CD14-positive monocyte (primary cell): ENCODE measurements around the gene SLC6A18. TPM values are rescaled to one million over a fixed set of nuclear protein-coding genes. Genes with fewer than 3 reads are reported as not detected.

Source experiments
- DNase-seq, 3 donors: peaks; one replicate each; pipeline ENCODE4 v3.0.0-alpha.2; 2011 to 2022
- H2AFZ ChIP-seq: 2 replicates; pipeline ENCODE4 v1.6.0; 2012; ENCODE audit warnings: mild to moderate bottlenecking, low read depth, low read length, inconsistent platforms; ENCODE audit not compliant: insufficient read depth, poor library complexity, severe bottlenecking
- H3K27ac ChIP-seq, 2 donors: 1 replicate in 1 of 2; 2 replicates in 1 of 2; pipeline ENCODE4 v1.5.1; 2012 to 2013; ENCODE audit warnings: low read length in 2 of 2, control low read depth in 1 of 2, inconsistent platforms in 1 of 2, low read depth in 1 of 2, mild to moderate bottlenecking in 1 of 2
- H3K27me3 ChIP-seq, 2 donors: one replicate each; pipeline versions ENCODE4 v1.6.0 to v1.6.1; 2011 to 2013; ENCODE audit warnings: low read length in 2 of 2; ENCODE audit not compliant: control insufficient read depth in 2 of 2, insufficient read depth in 2 of 2
- H3K36me3 ChIP-seq, 2 donors: replicated peaks in 1 of 2; 1 replicate in 1 of 2; 2 replicates in 1 of 2; pipeline versions ENCODE4 v1.5.1 to v1.6.1; 2012 to 2013; ENCODE audit warnings: low read length in 2 of 2, control low read depth in 1 of 2, inconsistent platforms in 1 of 2, mild to moderate bottlenecking in 1 of 2; ENCODE audit not compliant: insufficient read depth in 2 of 2, control insufficient read depth in 1 of 2
- H3K4me1 ChIP-seq, 2 donors: 1 replicate in 1 of 2; 2 replicates in 1 of 2; pipeline versions ENCODE4 v1.5.1 to v1.6.1; 2012 to 2013; ENCODE audit warnings: low read length in 2 of 2, control low read depth in 1 of 2, inconsistent platforms in 1 of 2, mild to moderate bottlenecking in 1 of 2, moderate library complexity in 1 of 2; ENCODE audit not compliant: insufficient read depth in 2 of 2, control insufficient read depth in 1 of 2
- H3K4me2 ChIP-seq: replicated peaks from 2 replicates; pipeline ENCODE3; 2012; ENCODE audit warnings: low read length, moderate library complexity, mild to moderate bottlenecking; ENCODE audit not compliant: poor library complexity, severe bottlenecking; ENCODE audit errors: extremely low read depth
- H3K4me3 ChIP-seq, 3 experiments: fragments of 200-600 bp in 1 of 3; sonication (generic) in 1 of 3; replicated peaks in 1 of 3; 1 replicate in 2 of 3; 2 replicates in 1 of 3; pipeline ENCODE4 v1.5.1; 2011 to 2013; ENCODE audit warnings: low read length in 3 of 3, mild to moderate bottlenecking in 3 of 3, control low read depth in 2 of 3, low read depth in 2 of 3, inconsistent platforms in 1 of 3, moderate library complexity in 1 of 3
- H3K79me2 ChIP-seq: 2 replicates; pipeline ENCODE4 v1.6.0; 2012; ENCODE audit warnings: mild to moderate bottlenecking, control low read depth, inconsistent platforms, low read length, moderate library complexity; ENCODE audit not compliant: insufficient read depth
- H3K9ac ChIP-seq: 2 replicates; pipeline ENCODE4 v1.6.0; 2017; ENCODE audit warnings: low read length, mild to moderate bottlenecking; ENCODE audit not compliant: insufficient read depth, poor library complexity, severe bottlenecking
- H3K9me3 ChIP-seq, 2 donors: replicated peaks in 1 of 2; 1 replicate in 1 of 2; 2 replicates in 1 of 2; pipeline versions ENCODE4 v1.5.1 to v1.6.1; 2012 to 2013; ENCODE audit warnings: low read length in 2 of 2, control low read depth in 1 of 2; ENCODE audit not compliant: control insufficient read depth in 1 of 2, insufficient read depth in 1 of 2
- H4K20me1 ChIP-seq: 2 replicates; pipeline ENCODE4 v1.6.0; 2012; ENCODE audit warnings: mild to moderate bottlenecking, low read length, control low read depth, moderate library complexity; ENCODE audit not compliant: insufficient read depth
- H3K27ac Mint-ChIP-seq, 7 donors: one replicate each; pipeline ENCODE4 v1.8.0; 2020; ENCODE audit warnings: mild to moderate bottlenecking in 7 of 7, mixed read lengths in 7 of 7, moderate library complexity in 6 of 7, inconsistent platforms in 2 of 7
- H3K27me3 Mint-ChIP-seq, 3 donors: one replicate each; pipeline ENCODE4 v1.8.0; 2021 to 2022; ENCODE audit warnings: low read depth in 3 of 3, mild to moderate bottlenecking in 3 of 3, mixed read lengths in 3 of 3, moderate library complexity in 3 of 3, inconsistent platforms in 1 of 3
- H3K36me3 Mint-ChIP-seq, 2 donors: one replicate each; pipeline ENCODE4 v1.8.0; 2020; ENCODE audit warnings: mixed read lengths in 2 of 2, inconsistent platforms in 1 of 2, mild to moderate bottlenecking in 1 of 2
- H3K4me1 Mint-ChIP-seq: one replicate; pipeline ENCODE4 v1.8.0; 2020; ENCODE audit warnings: mild to moderate bottlenecking, mixed read lengths
- H3K4me3 Mint-ChIP-seq, 2 donors: one replicate each; pipeline ENCODE4 v1.8.0; 2020; ENCODE audit warnings: mild to moderate bottlenecking in 2 of 2, mixed read lengths in 2 of 2, moderate library complexity in 1 of 2
- H3K9me3 Mint-ChIP-seq, 7 donors: one replicate each; pipeline ENCODE4 v1.8.0; 2020 to 2022; ENCODE audit warnings: mixed read lengths in 7 of 7, mild to moderate bottlenecking in 6 of 7, moderate library complexity in 6 of 7, inconsistent platforms in 2 of 7
- CTCF ChIP-seq: fragments of 200-600 bp; IDR thresholded peaks from one replicate; pipeline ENCODE4 v1.8.0; 2022; ENCODE audit warnings: antibody characterized with exemption, mild to moderate bottlenecking
- WGBS: methylation state at CpG from one replicate; pipeline ENCODE4 v1.1.5; 2013; ENCODE audit warnings: missing lambda C conversion rate; ENCODE audit not compliant: insufficient coverage; 5-methylcytosine and 5-hydroxymethylcytosine counted together
- intact Hi-C, 2 donors: fragments of 100-400 bp; cut with micrococcal nuclease; formaldehyde crosslinking; loops; one replicate each; pipeline versions ENCODE4 v1.15.0 to v1.15.1; 2023
- polyA plus RNA-seq, 3 donors: library from polyadenylated mRNA; depleted of rRNA in 1 of 3; unstranded in 2 of 3; stranded (reverse) in 1 of 3; fragments of 300-500 nt in 2 of 3; fragments of >200 nt in 1 of 3; fragmentation: Illumina TruSeq in 2 of 3; gene quantifications; 1 replicate in 2 of 3; 2 replicates in 1 of 3; pipeline ENCODE4 v1.2.3, GENCODE V29; 2012 to 2021

Gene SLC6A18
- polyA plus RNA-seq, 3 donors = not detected

- Histone ChIP-seq H3K9ac (no peak overlapping the region), H2AFZ (no peak overlapping the region), H3K4me3 (no peak overlapping the region), H3K9me3 (no peaks in the 10 kb centered on the region), H4K20me1 (no peaks in the 10 kb centered on the region), H3K79me2 (no peaks in the 10 kb centered on the region), H3K27ac (no peak overlapping the region), H3K36me3 (no peaks in the 10 kb centered on the region), H3K4me1 (no peaks in the 10 kb centered on the region), H3K4me2 (no peak overlapping the region), H3K27me3 (no peaks in the 10 kb centered on the region)
- WGBS = 4% methylated on average over 4 of the region's 6 CpGs
- Mint-ChIP-seq H3K27ac (no peak overlapping the region), H3K4me3 (no peak overlapping the region), H3K9me3 (no peaks in the 10 kb centered on the region), H3K4me1 (peaks cover 2% of the 10 kb centered on the region), H3K36me3 (no peaks in the 10 kb centered on the region), H3K27me3 (peaks cover 4 to 20% (median 9%) of the 10 kb centered on the region in 3 donors)
- intact Hi-C loops = no loop called here
- peak in 1 of 3 donors; percentile 11 for DNase-seq
- TF ChIP-seq CTCF = no peak
These were observed 34.3 kb upstream of the SLC6A18 start for GRCh38 chr5:1190837-1191239.

DNA sequence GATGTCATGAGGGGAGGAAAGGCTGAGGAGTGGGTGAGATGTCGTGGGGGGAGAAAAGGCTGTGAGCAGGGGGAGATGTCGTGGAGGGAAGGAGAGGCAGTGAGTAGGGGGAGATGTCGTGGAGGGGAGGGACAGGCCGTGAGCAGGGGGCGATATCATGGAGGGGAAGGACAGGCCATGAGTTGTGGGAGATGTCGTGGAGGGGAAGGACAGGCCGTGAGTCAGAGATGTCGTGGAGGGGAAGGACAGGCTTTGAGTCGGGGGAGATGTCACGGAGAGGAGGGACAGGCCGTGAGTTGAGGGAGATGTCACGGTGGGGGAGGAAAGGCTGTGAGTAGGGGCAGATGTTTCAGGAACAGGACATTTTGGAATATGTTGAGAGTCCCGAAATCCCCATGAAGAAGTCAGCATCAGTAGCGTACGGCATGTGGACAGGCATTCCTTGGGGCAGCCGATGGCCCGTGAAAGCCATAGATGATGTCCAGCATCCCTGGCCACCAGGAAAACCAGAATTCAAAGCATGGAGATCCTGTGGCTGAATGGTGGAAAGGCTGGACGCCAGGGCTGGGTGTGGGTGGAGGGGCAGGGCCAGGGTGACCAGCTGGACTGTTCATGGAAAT, 32.1 kb upstream of the SLC6A18 start:
- peaks cover 6 to 20% (median 9%) of the 10 kb centered on the region in 3 donors for H3K27me3 Mint-ChIP-seq
- 77% methylated on average over 17 of the region's 18 CpGs for WGBS
- no peak overlapping the region for H3K9ac ChIP-seq
- no peaks in the 10 kb centered on the region for H3K36me3 ChIP-seq
- no peak for DNase-seq
- no peaks in the 10 kb centered on the region for H3K4me1 ChIP-seq
- peaks cover 2% of the 10 kb centered on the region for H3K4me1 Mint-ChIP-seq
- no peak overlapping the region for H3K4me3 ChIP-seq
- no peaks in the 10 kb centered on the region for H3K9me3 Mint-ChIP-seq
- H3K4me2 ChIP-seq = no peak overlapping the region
- intact Hi-C loops = no loop called here
- no peaks in the 10 kb centered on the region for H3K79me2 ChIP-seq
- no peak overlapping the region for H3K4me3 Mint-ChIP-seq
- H3K27ac ChIP-seq = no peak overlapping the region
- no peaks in the 10 kb centered on the region for H3K27me3 ChIP-seq
- no peaks in the 10 kb centered on the region for H3K36me3 Mint-ChIP-seq
- no peaks in the 10 kb centered on the region for H4K20me1 ChIP-seq
- H3K9me3 ChIP-seq = no peaks in the 10 kb centered on the region
- TF ChIP-seq CTCF = no peak
- no peak overlapping the region for H2AFZ ChIP-seq
- no peak overlapping the region for H3K27ac Mint-ChIP-seq
